HG02798 (cell line): ENCODE measurements around the gene MAML2.
A peak's percentile ranks its signal among the peaks of the same experiment; 100 is the strongest.

Experiments
- ATAC-seq: cut with Tn5 transposase; IDR thresholded peaks from one replicate; pipeline ENCODE4 v1.9.1; 2021; ENCODE audit warnings: mild to moderate bottlenecking; ENCODE audit not compliant: unreplicated experiment, poor library complexity

Gene MAML2

GRCh38 chr11:96112192-96113128, 230.5 kb downstream of the MAML2 start:
- ATAC-seq = peak; percentile 94

- no peak for ATAC-seq
Measured at GRCh38 chr11:96111308-96111707, 231.7 kb downstream of the MAML2 start.

GRCh38 chr11:96110302-96110701, 232.7 kb downstream of the MAML2 start:
- no peak for ATAC-seq

GRCh38 chr11:96109331-96110030, 233.5 kb downstream of the MAML2 start:
- ATAC-seq = no peak

- ATAC-seq = no peak
Measured at GRCh38 chr11:96107143-96107824, 235.7 kb downstream of the MAML2 start.

GRCh38 chr11:96106645-96107044, 236.3 kb downstream of the MAML2 start:
- ATAC-seq = no peak

GRCh38 chr11:96105944-96106343, 237.1 kb downstream of the MAML2 start:
- no peak for ATAC-seq

- no peak for ATAC-seq
Measured at GRCh38 chr11:96105197-96105895, 237.6 kb downstream of the MAML2 start.

GRCh38 chr11:96104496-96104895, 238.5 kb downstream of the MAML2 start:
- no peak for ATAC-seq

- ATAC-seq = no peak
Measured at GRCh38 chr11:96103721-96104120, 239.3 kb downstream of the MAML2 start.

GRCh38 chr11:96103102-96103501, 239.9 kb downstream of the MAML2 start:
- no peak for ATAC-seq

- no peak for ATAC-seq
Measured at GRCh38 chr11:96102664-96103078, 240.3 kb downstream of the MAML2 start.

GRCh38 chr11:96101146-96101545, 241.8 kb downstream of the MAML2 start:
- no peak for ATAC-seq

GRCh38 chr11:96098511-96099241, 244.3 kb downstream of the MAML2 start:
- no peak for ATAC-seq

- no peak for ATAC-seq
Measured at GRCh38 chr11:96097844-96098421, 245.1 kb downstream of the MAML2 start.

- ATAC-seq = no peak
Measured at GRCh38 chr11:96096360-96096759, 246.6 kb downstream of the MAML2 start.

GRCh38 chr11:96095884-96096303, 247.1 kb downstream of the MAML2 start:
- no peak for ATAC-seq

- ATAC-seq = no peak
Measured at GRCh38 chr11:96094156-96094555, 248.8 kb downstream of the MAML2 start.

GRCh38 chr11:96092511-96092910, 250.5 kb downstream of the MAML2 start:
- ATAC-seq = no peak
